H1 (cell line): ENCODE results near the gene GRIK4.

Source experiments
- CBX8 ChIP-seq: fragments of 300-800, 300-1000 bp; sonication (generic); IDR thresholded peaks from 2 replicates; pipeline ENCODE4 v1.7.1; 2016; ENCODE audit warnings: low read depth, low read length, borderline replicate concordance
- EZH2 ChIP-seq: fragments of 200-600 bp; sonication (generic); IDR thresholded peaks from 2 replicates; pipeline ENCODE4 v1.7.1; 2012; ENCODE audit warnings: low read depth, mild to moderate bottlenecking, moderate library complexity, low read length, inconsistent platforms; ENCODE audit not compliant: severe bottlenecking
- GABPA ChIP-seq: IDR thresholded peaks from 2 replicates; pipeline ENCODE4 v1.6.1; 2011; ENCODE audit warnings: mild to moderate bottlenecking, low read length, moderate library complexity, borderline replicate concordance; ENCODE audit not compliant: insufficient read depth
- POLR2A ChIP-seq, 2 experiments: IDR thresholded peaks; 1 replicate in 1 of 2; 2 replicates in 1 of 2; pipeline ENCODE4 v1.6.1; 2011; ENCODE audit warnings: low read depth in 2 of 2, low read length in 2 of 2, mild to moderate bottlenecking in 2 of 2; ENCODE audit errors: control extremely low read depth in 1 of 2
- RBBP5 ChIP-seq: IDR thresholded peaks from 2 replicates; pipeline ENCODE4 v1.7.1; 2012; ENCODE audit warnings: low read depth, mild to moderate bottlenecking, inconsistent platforms, low read length, moderate library complexity, borderline replicate concordance
- RFX5 ChIP-seq: IDR thresholded peaks from 2 replicates; pipeline ENCODE4 v1.6.1; 2011; ENCODE audit warnings: low read depth, low read length, improper control_type of control experiment, borderline replicate concordance
- RXRA ChIP-seq: IDR thresholded peaks from 2 replicates; pipeline ENCODE4 v1.6.1; 2011; ENCODE audit warnings: low read depth, mild to moderate bottlenecking, low read length, moderate library complexity; ENCODE audit not compliant: insufficient read depth
- TAF1 ChIP-seq: IDR thresholded peaks from 2 replicates; pipeline ENCODE4 v1.6.1; 2011; ENCODE audit warnings: mild to moderate bottlenecking, low read depth, low read length
- TAF7 ChIP-seq: optimal IDR thresholded peaks from 2 replicates; pipeline ENCODE3; 2011; ENCODE audit warnings: low read depth, mild to moderate bottlenecking, inconsistent platforms, low read length, moderate library complexity, borderline replicate concordance
- ZNF274 ChIP-seq: IDR thresholded peaks from 2 replicates; pipeline ENCODE4 v1.7.0; 2012; ENCODE audit warnings: low read length, borderline replicate concordance; ENCODE audit errors: extremely low read depth
- TF ChIP-seq, protein P1 (sequence below): IDR thresholded peaks from 2 replicates; pipeline ENCODE4 v1.6.1; 2012; ENCODE audit warnings: inconsistent platforms
- TF ChIP-seq, protein P2 (sequence below), 3 experiments: IDR thresholded peaks; 1 replicate in 2 of 3; 2 replicates in 1 of 3; pipeline versions ENCODE4 v1.5.1 to v1.6.1; 2011; ENCODE audit warnings: low read length in 3 of 3, mild to moderate bottlenecking in 3 of 3, inconsistent platforms in 2 of 3, low read depth in 1 of 3, moderate library complexity in 1 of 3; ENCODE audit not compliant: insufficient read depth in 1 of 3; ENCODE audit errors: control extremely low read depth in 1 of 3

DNA sequence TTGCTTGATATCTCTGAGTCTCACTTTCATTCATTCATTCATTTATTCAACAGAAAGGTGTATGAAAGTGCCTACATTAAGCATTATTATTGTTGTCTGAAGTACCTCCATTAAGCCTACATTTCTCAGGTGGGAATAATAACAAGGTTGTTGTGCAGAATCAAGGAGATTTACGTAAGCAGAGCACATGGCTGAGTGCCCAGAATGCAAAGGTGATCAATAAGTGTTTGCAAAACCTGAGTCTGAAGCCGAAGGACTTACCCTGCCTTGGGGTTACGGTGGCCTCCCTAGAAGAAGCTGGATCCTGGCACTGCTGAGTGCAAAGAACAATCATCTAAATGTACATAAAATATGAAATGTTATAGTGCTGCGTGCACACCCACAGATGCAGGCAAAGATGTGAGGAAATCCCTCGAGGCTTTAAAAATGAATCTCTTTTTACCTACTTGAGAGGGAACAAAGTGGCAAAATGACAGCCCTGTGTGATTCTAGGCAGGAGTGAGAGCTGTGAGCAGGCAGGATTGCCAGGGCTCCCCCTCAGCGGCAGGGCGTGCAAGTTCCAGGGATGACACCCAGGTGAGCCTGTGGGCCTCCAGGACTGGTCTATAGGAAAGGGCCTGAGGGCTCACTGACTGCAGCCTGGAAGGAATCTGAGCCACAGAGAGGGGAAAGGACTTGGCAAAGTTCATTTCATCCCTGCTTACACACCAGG is 379.2 kb downstream of the GRIK4 start:
- TF ChIP-seq, protein P1, sequence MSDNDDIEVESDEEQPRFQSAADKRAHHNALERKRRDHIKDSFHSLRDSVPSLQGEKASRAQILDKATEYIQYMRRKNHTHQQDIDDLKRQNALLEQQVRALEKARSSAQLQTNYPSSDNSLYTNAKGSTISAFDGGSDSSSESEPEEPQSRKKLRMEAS = no peak
- TF ChIP-seq POLR2A (IDR thresholded peaks at IDR 0.05; ENCODE audit: control extremely low read depth in 1 of 2, low read depth in 2 of 2, low read length in 2 of 2) (no peak), ZNF274 (no peak), GABPA (no peak), EZH2 (no peak), TAF1 (no peak), RBBP5 (no peak), CBX8 (no peak), RFX5 (no peak), RXRA (no peak), TAF7 (no peak)
- TF ChIP-seq, protein P2, sequence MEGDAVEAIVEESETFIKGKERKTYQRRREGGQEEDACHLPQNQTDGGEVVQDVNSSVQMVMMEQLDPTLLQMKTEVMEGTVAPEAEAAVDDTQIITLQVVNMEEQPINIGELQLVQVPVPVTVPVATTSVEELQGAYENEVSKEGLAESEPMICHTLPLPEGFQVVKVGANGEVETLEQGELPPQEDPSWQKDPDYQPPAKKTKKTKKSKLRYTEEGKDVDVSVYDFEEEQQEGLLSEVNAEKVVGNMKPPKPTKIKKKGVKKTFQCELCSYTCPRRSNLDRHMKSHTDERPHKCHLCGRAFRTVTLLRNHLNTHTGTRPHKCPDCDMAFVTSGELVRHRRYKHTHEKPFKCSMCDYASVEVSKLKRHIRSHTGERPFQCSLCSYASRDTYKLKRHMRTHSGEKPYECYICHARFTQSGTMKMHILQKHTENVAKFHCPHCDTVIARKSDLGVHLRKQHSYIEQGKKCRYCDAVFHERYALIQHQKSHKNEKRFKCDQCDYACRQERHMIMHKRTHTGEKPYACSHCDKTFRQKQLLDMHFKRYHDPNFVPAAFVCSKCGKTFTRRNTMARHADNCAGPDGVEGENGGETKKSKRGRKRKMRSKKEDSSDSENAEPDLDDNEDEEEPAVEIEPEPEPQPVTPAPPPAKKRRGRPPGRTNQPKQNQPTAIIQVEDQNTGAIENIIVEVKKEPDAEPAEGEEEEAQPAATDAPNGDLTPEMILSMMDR (IDR thresholded peaks at IDR 0.05; ENCODE audit: control extremely low read depth in 1 of 3, insufficient read depth in 1 of 3, low read depth in 1 of 3, low read length in 3 of 3) = no peak
